Activated CD8-positive, alpha-beta T cell treated with anti-CD3 and anti-CD28 coated beads for 36 hours (primary cell): ENCODE measurements around the gene POLA1. TPM values are rescaled to one million over a fixed set of nuclear protein-coding genes. Genes with fewer than 3 reads are reported as not detected.

ENCODE experiments used
- ATAC-seq: fragments of 200-7000 bp; cut with Tn5 transposase; one replicate; pipeline ENCODE4 v1.10.0; 2021; ENCODE audit warnings: mild to moderate bottlenecking, moderate library complexity
- CTCF ChIA-PET: fragments of 350-600 bp; sonication (Branson Sonifier 250); formaldehyde crosslinking; loops from one replicate; lab custom pipeline; 2021; ENCODE audit warnings: antibody characterized with exemption; lab: Charles Lee
- POLR2A ChIA-PET: fragments of 350-600 bp; sonication (Branson Sonifier 250); formaldehyde crosslinking; loops from one replicate; lab custom pipeline; 2021; ENCODE audit warnings: antibody characterized with exemption; lab: Charles Lee
- DNase-seq: peaks from one replicate; pipeline ENCODE4 v3.0.0-alpha.2; 2020
- H3K27ac Mint-ChIP-seq: one replicate; pipeline ENCODE4 v1.8.0; 2021; ENCODE audit warnings: mild to moderate bottlenecking, mixed read lengths
- H3K27me3 Mint-ChIP-seq: one replicate; pipeline ENCODE4 v1.8.0; 2021; ENCODE audit warnings: mixed read lengths
- H3K36me3 Mint-ChIP-seq: one replicate; pipeline ENCODE4 v1.8.0; 2021; ENCODE audit warnings: low read depth, mixed read lengths
- H3K4me1 Mint-ChIP-seq: one replicate; pipeline ENCODE4 v1.8.0; 2021; ENCODE audit warnings: low read depth, mixed read lengths
- H3K4me3 Mint-ChIP-seq: one replicate; pipeline ENCODE4 v1.8.0; 2021; ENCODE audit warnings: mild to moderate bottlenecking, moderate library complexity, mixed read lengths
- H3K9me3 Mint-ChIP-seq: one replicate; pipeline ENCODE4 v1.8.0; 2021; ENCODE audit warnings: mixed read lengths
- intact Hi-C: fragments of 100-400 bp; cut with micrococcal nuclease; formaldehyde crosslinking; loops from one replicate; pipeline ENCODE4 v1.10.0; 2022
- total RNA-seq, 2 experiments: library from RNA; stranded (reverse); gene quantifications; one replicate each; pipeline ENCODE4 v1.2.3, GENCODE V29; 2021
- TF ChIP-seq, protein P1 (sequence below): fragments of 200-600 bp; IDR thresholded peaks from one replicate; pipeline ENCODE4 v1.8.0; 2022; ENCODE audit warnings: antibody characterized with exemption, mild to moderate bottlenecking

The POLA1 gene
- total RNA-seq, 2 experiments from 2014 or later: 41.4 to 42.9 TPM

DNA sequence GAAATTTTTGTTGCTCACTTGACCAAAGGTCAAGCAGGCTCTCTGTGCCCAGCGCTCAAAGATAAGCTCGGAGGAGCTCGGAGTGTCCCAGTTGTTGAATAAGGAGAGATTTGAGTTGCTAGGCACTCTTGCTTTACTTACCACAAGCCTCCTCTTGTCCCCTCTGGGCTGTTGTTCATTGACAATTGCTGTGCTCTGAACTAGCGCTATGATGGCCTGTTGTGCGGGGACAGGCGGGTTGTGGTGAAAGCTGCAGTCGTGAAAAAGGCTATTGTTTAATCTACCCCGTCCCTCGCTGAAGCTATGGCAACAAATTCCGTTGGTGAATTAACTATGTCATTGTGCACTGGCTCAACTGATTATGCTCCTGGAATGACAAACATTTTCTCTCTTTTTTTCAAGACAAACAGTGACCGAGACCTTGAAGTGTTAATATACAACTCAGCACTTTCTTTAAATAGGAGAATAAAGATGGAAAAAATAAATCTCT, 21.0 kb upstream of the POLA1 start:
- CTCF ChIA-PET: interaction anchor here (2.3 kb wide), 1 partner anchor 277 kb away, joined by 6 read pairs; no protein-coding TSS in a partner anchor
- no peaks in the 10 kb centered on the region for H3K9me3 Mint-ChIP-seq
- no peaks in the 10 kb centered on the region for H3K4me1 Mint-ChIP-seq
- no peaks in the 10 kb centered on the region for H3K36me3 Mint-ChIP-seq
- TF ChIP-seq, protein P1, sequence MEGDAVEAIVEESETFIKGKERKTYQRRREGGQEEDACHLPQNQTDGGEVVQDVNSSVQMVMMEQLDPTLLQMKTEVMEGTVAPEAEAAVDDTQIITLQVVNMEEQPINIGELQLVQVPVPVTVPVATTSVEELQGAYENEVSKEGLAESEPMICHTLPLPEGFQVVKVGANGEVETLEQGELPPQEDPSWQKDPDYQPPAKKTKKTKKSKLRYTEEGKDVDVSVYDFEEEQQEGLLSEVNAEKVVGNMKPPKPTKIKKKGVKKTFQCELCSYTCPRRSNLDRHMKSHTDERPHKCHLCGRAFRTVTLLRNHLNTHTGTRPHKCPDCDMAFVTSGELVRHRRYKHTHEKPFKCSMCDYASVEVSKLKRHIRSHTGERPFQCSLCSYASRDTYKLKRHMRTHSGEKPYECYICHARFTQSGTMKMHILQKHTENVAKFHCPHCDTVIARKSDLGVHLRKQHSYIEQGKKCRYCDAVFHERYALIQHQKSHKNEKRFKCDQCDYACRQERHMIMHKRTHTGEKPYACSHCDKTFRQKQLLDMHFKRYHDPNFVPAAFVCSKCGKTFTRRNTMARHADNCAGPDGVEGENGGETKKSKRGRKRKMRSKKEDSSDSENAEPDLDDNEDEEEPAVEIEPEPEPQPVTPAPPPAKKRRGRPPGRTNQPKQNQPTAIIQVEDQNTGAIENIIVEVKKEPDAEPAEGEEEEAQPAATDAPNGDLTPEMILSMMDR: no peak
- H3K4me3 Mint-ChIP-seq: no peak overlapping the region
- peaks cover 5% of the 10 kb centered on the region for H3K27me3 Mint-ChIP-seq
- intact Hi-C loops: no loop called here
- ATAC-seq (no peak), DNase-seq (no peak)
- POLR2A ChIA-PET: no interaction called here
- H3K27ac Mint-ChIP-seq: no peak overlapping the region

DNA sequence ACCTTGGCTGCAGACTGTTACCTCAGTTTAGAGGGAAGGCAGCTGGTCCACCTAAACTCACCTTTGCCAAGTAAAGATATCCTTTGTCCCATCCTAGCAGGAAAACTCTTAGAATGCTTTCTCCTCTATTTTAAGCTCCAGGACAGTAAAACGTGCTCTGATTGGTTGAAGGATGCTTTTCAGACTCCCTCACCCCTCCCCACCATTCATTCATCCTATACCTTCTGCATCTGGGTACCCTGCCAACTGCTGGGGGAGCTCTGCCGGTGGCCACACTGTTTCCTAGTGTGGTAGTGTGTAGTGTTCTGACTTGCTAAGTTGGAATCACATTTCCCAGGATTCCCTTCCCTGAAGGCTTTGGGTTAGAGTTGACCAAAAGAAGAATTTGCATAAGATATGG, 20.3 kb upstream of the POLA1 start:
- ATAC-seq (no peak), DNase-seq (no peak)
- no peak overlapping the region for H3K4me3 Mint-ChIP-seq
- ChIA-PET POLR2A (no interaction called here), CTCF (interaction anchor here (2.3 kb wide), 1 partner anchor 278 kb away, joined by 6 read pairs; no protein-coding TSS in a partner anchor)
- H3K9me3 Mint-ChIP-seq: no peaks in the 10 kb centered on the region
- H3K36me3 Mint-ChIP-seq: no peaks in the 10 kb centered on the region
- H3K4me1 Mint-ChIP-seq: no peaks in the 10 kb centered on the region
- no peak overlapping the region for H3K27ac Mint-ChIP-seq
- TF ChIP-seq, protein P1: no peak
- intact Hi-C loops: no loop called here
- H3K27me3 Mint-ChIP-seq: peaks cover 1% of the 10 kb centered on the region

DNA sequence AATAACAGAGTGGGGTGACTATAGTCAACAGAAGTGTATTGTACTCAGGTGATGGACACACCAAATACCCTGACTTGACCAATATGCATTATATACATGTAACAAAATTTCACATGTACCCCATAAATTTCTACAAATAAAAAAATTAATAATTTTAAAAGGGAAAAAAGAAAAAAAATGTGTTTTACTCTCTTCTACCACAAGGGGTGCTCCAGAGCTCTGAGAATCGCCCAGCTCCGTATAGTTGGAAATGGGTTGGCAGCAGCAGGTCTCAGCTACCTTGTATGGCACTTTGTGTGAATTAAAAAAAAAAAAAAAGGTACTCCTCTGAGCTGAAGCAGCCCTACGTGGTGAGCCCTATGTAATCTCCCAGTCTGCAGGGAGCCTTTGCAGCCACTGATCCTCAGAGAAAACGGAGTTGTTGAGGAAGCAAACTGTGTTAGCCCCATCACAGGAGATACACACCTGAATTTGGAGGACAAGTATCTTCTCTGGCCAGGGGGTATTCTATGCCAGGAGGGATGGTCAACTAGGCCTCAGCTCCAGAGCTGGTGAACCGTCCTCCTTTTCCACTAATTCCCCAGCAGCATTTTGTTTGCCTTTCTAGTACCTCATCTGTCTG, 17.2 kb upstream of the POLA1 start:
- ChIA-PET POLR2A (no interaction called here), CTCF (interaction anchor here (0.6 to 1.9 kb wide), 13 partner anchors 9 to 280 kb away, joined by 3 to 8 read pairs (median 3); no protein-coding TSS in a partner anchor)
- Mint-ChIP-seq H3K9me3 (no peaks in the 10 kb centered on the region), H3K36me3 (no peaks in the 10 kb centered on the region), H3K27ac (no peak overlapping the region), H3K27me3 (peaks cover 5% of the 10 kb centered on the region), H3K4me1 (peaks cover 2% of the 10 kb centered on the region), H3K4me3 (no peak overlapping the region)
- DNase-seq: peak; percentile 11
- ATAC-seq: peak; percentile 78
- intact Hi-C loops: no loop called here
- TF ChIP-seq, protein P1: peak; percentile 58

DNA sequence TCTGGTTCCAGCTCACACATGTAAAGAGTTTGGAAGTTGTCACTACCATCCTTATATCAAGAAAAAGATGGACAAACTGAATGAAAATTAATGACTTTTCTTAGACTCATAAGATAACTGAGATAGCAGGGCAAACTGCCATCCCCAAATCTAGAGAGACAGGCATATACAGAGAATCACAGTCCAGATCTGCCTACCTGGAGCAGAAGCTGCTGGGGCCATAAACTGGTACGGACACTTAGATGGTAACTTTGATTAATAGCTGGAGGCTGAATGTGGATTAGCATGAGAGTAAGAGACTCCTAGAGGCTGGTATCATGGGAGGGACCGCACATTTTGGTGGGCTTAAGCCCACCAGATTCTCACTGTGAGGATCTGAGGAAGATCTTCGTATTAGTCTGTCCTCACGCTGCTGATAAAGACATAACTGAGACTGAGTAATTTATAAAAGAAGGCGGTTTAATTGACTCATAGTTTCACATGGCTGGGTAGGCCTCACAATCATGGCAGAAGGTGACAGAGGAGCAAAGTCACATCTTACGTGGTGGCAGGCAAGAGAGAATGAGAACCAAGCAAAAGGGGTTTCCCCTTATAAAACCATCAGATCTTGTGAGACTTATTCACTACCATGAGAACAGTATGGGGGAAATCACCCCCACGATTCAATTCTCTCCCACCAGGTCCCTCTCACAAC, 10.8 kb upstream of the POLA1 start:
- Mint-ChIP-seq H3K36me3 (no peaks in the 10 kb centered on the region), H3K4me1 (peaks cover 23% of the 10 kb centered on the region), H3K27ac (peak overlapping the region; percentile 88), H3K27me3 (peaks cover 3% of the 10 kb centered on the region), H3K4me3 (peak overlapping the region; percentile 29), H3K9me3 (peaks cover 3% of the 10 kb centered on the region)
- POLR2A ChIA-PET: no interaction called here
- TF ChIP-seq, protein P1: no peak
- CTCF ChIA-PET: interaction anchor here (0.6 to 1.9 kb wide), 2 partner anchors 10 to 303 kb away, joined by 5 read pairs; no protein-coding TSS in a partner anchor
- ATAC-seq (peak; percentile 96), DNase-seq (peak; percentile 68)
- intact Hi-C loops: no loop called here

DNA sequence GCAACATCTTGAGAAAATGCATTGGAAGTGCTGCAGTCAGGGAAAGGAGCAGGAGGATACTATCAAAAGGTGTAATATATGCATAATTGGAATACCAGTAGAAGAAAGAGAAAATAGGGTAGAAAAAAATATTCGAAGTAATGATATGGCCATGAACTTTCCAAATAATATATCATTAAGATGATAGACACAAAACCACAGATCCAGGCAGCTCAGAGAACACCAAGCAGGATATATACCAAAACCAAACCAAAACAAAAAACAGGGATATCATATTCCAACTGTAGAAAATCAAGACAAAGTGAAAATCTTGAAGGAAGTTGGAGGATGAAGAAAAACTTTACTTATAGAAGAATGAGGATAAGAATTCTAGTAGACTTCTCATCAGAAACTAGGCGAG, 9.7 kb upstream of the POLA1 start:
- ATAC-seq (no peak), DNase-seq (no peak)
- ChIA-PET POLR2A (no interaction called here), CTCF (interaction anchor here (1.9 kb wide), 1 partner anchor 9 kb away, joined by 5 read pairs; no protein-coding TSS in a partner anchor)
- H3K4me3 Mint-ChIP-seq: no peak overlapping the region
- TF ChIP-seq, protein P1: no peak
- H3K27me3 Mint-ChIP-seq: peaks cover 3% of the 10 kb centered on the region
- peaks cover 3% of the 10 kb centered on the region for H3K9me3 Mint-ChIP-seq
- H3K4me1 Mint-ChIP-seq: peaks cover 23% of the 10 kb centered on the region
- no peak overlapping the region for H3K27ac Mint-ChIP-seq
- intact Hi-C loops: no loop called here
- H3K36me3 Mint-ChIP-seq: no peaks in the 10 kb centered on the region
